WTC11 (cell line): ENCODE results near the gene IPP. TPM values are rescaled to one million over a fixed set of nuclear protein-coding genes. Genes with fewer than 3 reads are reported as not detected.
A peak's percentile ranks its signal among the peaks of the same experiment; 100 is the strongest.

Experiments
- ATAC-seq: fragments of 200-7000 bp; cut with Tn5 transposase; 2 replicates; pipeline ENCODE4 v1.10.0; 2021; ENCODE audit warnings: mild to moderate bottlenecking, moderate library complexity
- CTCF ChIA-PET: fragments of 300-600 bp; sonication (Branson Sonifier 250); formaldehyde crosslinking; loops from one replicate; lab custom pipeline; 2021; ENCODE audit warnings: antibody characterized with exemption; lab: Charles Lee
- POLR2A ChIA-PET: fragments of 350-600 bp; sonication (Branson Sonifier 250); formaldehyde crosslinking; loops from one replicate; lab custom pipeline; 2021; ENCODE audit warnings: antibody characterized with exemption; lab: Charles Lee
- DNase-seq: peaks from one replicate; pipeline ENCODE4 v3.0.0; 2021; ENCODE audit warnings: low spot score
- H3K27ac Mint-ChIP-seq: 2 replicates; pipeline ENCODE4 v1.8.0; 2021; ENCODE audit warnings: mixed read lengths
- H3K27me3 Mint-ChIP-seq: 2 replicates; pipeline ENCODE4 v1.8.0; 2021; ENCODE audit warnings: low read depth, mild to moderate bottlenecking, moderate library complexity, mixed read lengths
- H3K36me3 Mint-ChIP-seq: 2 replicates; pipeline ENCODE4 v1.8.0; 2021; ENCODE audit warnings: mixed read lengths
- H3K4me1 Mint-ChIP-seq: 2 replicates; pipeline ENCODE4 v1.8.0; 2022; ENCODE audit warnings: mixed read lengths
- H3K4me3 Mint-ChIP-seq: 2 replicates; pipeline ENCODE4 v1.8.0; 2021; ENCODE audit warnings: mild to moderate bottlenecking, moderate library complexity, mixed read lengths
- H3K9me3 Mint-ChIP-seq: 2 replicates; pipeline ENCODE4 v1.8.0; 2021; ENCODE audit warnings: mixed read lengths
- CREB1 ChIP-seq: sonication (generic); formaldehyde crosslinking; IDR thresholded peaks from 2 replicates; pipeline ENCODE4 v1.8.0; 2023; ENCODE audit warnings: mild to moderate bottlenecking, missing genetic modification reagents
- E2F4 ChIP-seq: sonication (generic); formaldehyde crosslinking; IDR thresholded peaks from 2 replicates; pipeline ENCODE4 v1.8.1; 2022; ENCODE audit warnings: low read depth, mild to moderate bottlenecking, moderate library complexity, missing genetic modification reagents, borderline replicate concordance
- ELF4 ChIP-seq: sonication (generic); formaldehyde crosslinking; IDR thresholded peaks from 2 replicates; pipeline ENCODE4 v1.8.1; 2022; ENCODE audit warnings: low read depth, mild to moderate bottlenecking, moderate library complexity, missing genetic modification reagents
- EMX1 ChIP-seq: fragments of 250-450 bp; sonication (Bioruptor Pico); IDR thresholded peaks from 2 replicates; pipeline ENCODE4 v1.8.0; 2021; ENCODE audit warnings: mild to moderate bottlenecking
- FOXJ3 ChIP-seq: sonication (generic); formaldehyde crosslinking; IDR thresholded peaks from 2 replicates; pipeline ENCODE4 v1.9.0; 2021; ENCODE audit warnings: missing genetic modification reagents, mild to moderate bottlenecking, borderline replicate concordance
- FOXK1 ChIP-seq: sonication (generic); formaldehyde crosslinking; IDR thresholded peaks from 2 replicates; pipeline ENCODE4 v1.8.0; 2022; ENCODE audit warnings: mild to moderate bottlenecking, moderate library complexity, missing genetic modification reagents
- FOXP4 ChIP-seq: sonication (generic); formaldehyde crosslinking; IDR thresholded peaks from 2 replicates; pipeline ENCODE4 v1.8.0; 2022; ENCODE audit warnings: mild to moderate bottlenecking, missing genetic modification reagents
- GABPB1 ChIP-seq: sonication (generic); formaldehyde crosslinking; IDR thresholded peaks from 2 replicates; pipeline ENCODE4 v1.8.1; 2023; ENCODE audit warnings: mild to moderate bottlenecking, missing genetic modification reagents
- GTF2I ChIP-seq: fragments of 250-450 bp; sonication (Bioruptor Pico); conservative IDR thresholded peaks from 2 replicates; pipeline ENCODE4 v1.4.0; 2021; ENCODE audit warnings: mild to moderate bottlenecking
- HMGA2 ChIP-seq: fragments of 250-450 bp; sonication (Bioruptor Pico); IDR thresholded peaks from 2 replicates; pipeline ENCODE4 v1.4.0; 2021; ENCODE audit warnings: mild to moderate bottlenecking, moderate library complexity
- IRF2 ChIP-seq: sonication (generic); formaldehyde crosslinking; IDR thresholded peaks from 2 replicates; pipeline ENCODE4 v1.8.0; 2022; ENCODE audit warnings: low read depth, missing genetic modification reagents, borderline replicate concordance
- MAX ChIP-seq: sonication (generic); formaldehyde crosslinking; IDR thresholded peaks from 2 replicates; pipeline ENCODE4 v1.8.0; 2022; ENCODE audit warnings: mild to moderate bottlenecking, missing genetic modification reagents
- MLX ChIP-seq: sonication (generic); formaldehyde crosslinking; IDR thresholded peaks from 2 replicates; pipeline ENCODE4 v1.8.1; 2023; ENCODE audit warnings: mild to moderate bottlenecking, missing genetic modification reagents, moderate library complexity
- MYBL2 ChIP-seq: sonication (generic); formaldehyde crosslinking; IDR thresholded peaks from 2 replicates; pipeline ENCODE4 v1.8.1; 2023; ENCODE audit warnings: mild to moderate bottlenecking, moderate library complexity, missing genetic modification reagents
- NFATC4 ChIP-seq: fragments of 250-450 bp; sonication (Bioruptor Pico); IDR thresholded peaks from 2 replicates; pipeline ENCODE4 v1.9.0; 2021; ENCODE audit warnings: mild to moderate bottlenecking
- PREB ChIP-seq: sonication (generic); formaldehyde crosslinking; IDR thresholded peaks from 2 replicates; pipeline ENCODE4 v1.8.1; 2022; ENCODE audit warnings: mild to moderate bottlenecking, missing genetic modification reagents, moderate library complexity, borderline replicate concordance
- RELA ChIP-seq: sonication (generic); formaldehyde crosslinking; IDR thresholded peaks from 2 replicates; pipeline ENCODE4 v1.8.1; 2022; ENCODE audit warnings: missing genetic modification reagents, mild to moderate bottlenecking, borderline replicate concordance
- SP1 ChIP-seq: sonication (generic); formaldehyde crosslinking; conservative IDR thresholded peaks from 2 replicates; pipeline ENCODE4 v1.8.1; 2022; ENCODE audit warnings: missing genetic modification reagents
- TEAD4 ChIP-seq: sonication (generic); formaldehyde crosslinking; IDR thresholded peaks from 2 replicates; pipeline ENCODE4 v1.8.0; 2022; ENCODE audit warnings: mild to moderate bottlenecking, missing genetic modification reagents
- TP53 ChIP-seq: sonication (generic); formaldehyde crosslinking; IDR thresholded peaks from 2 replicates; pipeline ENCODE4 v1.8.1; 2023; ENCODE audit warnings: mild to moderate bottlenecking, missing genetic modification reagents
- ZBTB43 ChIP-seq: sonication (generic); formaldehyde crosslinking; IDR thresholded peaks from 2 replicates; pipeline ENCODE4 v1.8.1; 2023; ENCODE audit warnings: mild to moderate bottlenecking, missing genetic modification reagents
- ZMAT4 ChIP-seq: fragments of 250-450 bp; sonication (Bioruptor Pico); IDR thresholded peaks from 2 replicates; pipeline ENCODE4 v1.9.0; 2021; ENCODE audit warnings: mild to moderate bottlenecking
- ZNF138 ChIP-seq: sonication (generic); formaldehyde crosslinking; conservative IDR thresholded peaks from 2 replicates; pipeline ENCODE4 v1.8.1; 2022; ENCODE audit warnings: mild to moderate bottlenecking, moderate library complexity, missing genetic modification reagents
- ZNF232 ChIP-seq: sonication (generic); formaldehyde crosslinking; IDR thresholded peaks from 2 replicates; pipeline ENCODE4 v1.8.0; 2022; ENCODE audit warnings: mild to moderate bottlenecking, missing genetic modification reagents
- total RNA-seq: library from RNA; stranded (reverse); gene quantifications from 3 replicates; pipeline ENCODE4 v1.2.3, GENCODE V29; 2021
- TF ChIP-seq, protein P1 (sequence below): sonication (generic); formaldehyde crosslinking; IDR thresholded peaks from 2 replicates; pipeline ENCODE4 v1.8.0; 2023; ENCODE audit warnings: missing genetic modification reagents, mild to moderate bottlenecking, borderline replicate concordance

IPP gene
- total RNA-seq, 1 experiment from 2014 or later, result 6.3 TPM

- H3K4me3 Mint-ChIP-seq, result peak overlapping the region; percentile 98
- peak overlapping the region; percentile 99 for H3K27ac Mint-ChIP-seq
- CTCF ChIA-PET, result interaction anchor here (1.1 to 1.2 kb wide), 2 partner anchors 194 to 244 kb away, joined by 3 to 6 read pairs; no protein-coding TSS in a partner anchor
- ATAC-seq (peak; percentile 84), DNase-seq (peak; percentile 96)
- peaks cover 23% of the 10 kb centered on the region for H3K4me1 Mint-ChIP-seq
- H3K36me3 Mint-ChIP-seq, result peaks cover 12% of the 10 kb centered on the region
- no peaks in the 10 kb centered on the region; the same call in 1 of the 2 replicates for H3K27me3 Mint-ChIP-seq
- POLR2A ChIA-PET, result interaction anchor here (0.6 to 2.3 kb wide), 5 partner anchors 11 to 222 kb away, joined by 3 to 14 read pairs (median 7); partner anchors contain the start of genes MAST2 and NASP
- no peaks in the 10 kb centered on the region for H3K9me3 Mint-ChIP-seq
- TF ChIP-seq E2F4 (CRISPR knock-in tag) (no peak), RELA (CRISPR knock-in tag) (no peak), IRF2 (no peak), PREB (no peak), NFATC4 (no peak), GTF2I (CRISPR knock-in tag) (no peak), FOXK1 (0 out of 2 replicates have a peak, but pooled peaks have one; percentile 68), ZNF232 (CRISPR knock-in tag) (no peak), ZMAT4 (CRISPR knock-in tag) (no peak), MLX (no peak), MAX (CRISPR knock-in tag) (peak; percentile 29; the same call in 1 of the 2 replicates), CREB1 (CRISPR knock-in tag) (no peak), FOXJ3 (CRISPR knock-in tag) (no peak), ZNF138 (CRISPR knock-in tag) (no peak), TEAD4 (CRISPR knock-in tag) (no peak), GABPB1 (CRISPR knock-in tag) (0 out of 2 replicates have a peak, but pooled peaks have one; percentile 25), ZBTB43 (CRISPR knock-in tag) (0 out of 2 replicates have a peak, but pooled peaks have one; percentile 22), EMX1 (CRISPR knock-in tag) (no peak), TP53 (CRISPR knock-in tag) (no peak), ELF4 (no peak), MYBL2 (CRISPR knock-in tag) (no peak), FOXP4 (CRISPR knock-in tag) (peak; percentile 74; the same call in 1 of the 2 replicates), HMGA2 (no peak), SP1 (CRISPR knock-in tag) (peak; percentile 89)
- TF ChIP-seq, protein P1, sequence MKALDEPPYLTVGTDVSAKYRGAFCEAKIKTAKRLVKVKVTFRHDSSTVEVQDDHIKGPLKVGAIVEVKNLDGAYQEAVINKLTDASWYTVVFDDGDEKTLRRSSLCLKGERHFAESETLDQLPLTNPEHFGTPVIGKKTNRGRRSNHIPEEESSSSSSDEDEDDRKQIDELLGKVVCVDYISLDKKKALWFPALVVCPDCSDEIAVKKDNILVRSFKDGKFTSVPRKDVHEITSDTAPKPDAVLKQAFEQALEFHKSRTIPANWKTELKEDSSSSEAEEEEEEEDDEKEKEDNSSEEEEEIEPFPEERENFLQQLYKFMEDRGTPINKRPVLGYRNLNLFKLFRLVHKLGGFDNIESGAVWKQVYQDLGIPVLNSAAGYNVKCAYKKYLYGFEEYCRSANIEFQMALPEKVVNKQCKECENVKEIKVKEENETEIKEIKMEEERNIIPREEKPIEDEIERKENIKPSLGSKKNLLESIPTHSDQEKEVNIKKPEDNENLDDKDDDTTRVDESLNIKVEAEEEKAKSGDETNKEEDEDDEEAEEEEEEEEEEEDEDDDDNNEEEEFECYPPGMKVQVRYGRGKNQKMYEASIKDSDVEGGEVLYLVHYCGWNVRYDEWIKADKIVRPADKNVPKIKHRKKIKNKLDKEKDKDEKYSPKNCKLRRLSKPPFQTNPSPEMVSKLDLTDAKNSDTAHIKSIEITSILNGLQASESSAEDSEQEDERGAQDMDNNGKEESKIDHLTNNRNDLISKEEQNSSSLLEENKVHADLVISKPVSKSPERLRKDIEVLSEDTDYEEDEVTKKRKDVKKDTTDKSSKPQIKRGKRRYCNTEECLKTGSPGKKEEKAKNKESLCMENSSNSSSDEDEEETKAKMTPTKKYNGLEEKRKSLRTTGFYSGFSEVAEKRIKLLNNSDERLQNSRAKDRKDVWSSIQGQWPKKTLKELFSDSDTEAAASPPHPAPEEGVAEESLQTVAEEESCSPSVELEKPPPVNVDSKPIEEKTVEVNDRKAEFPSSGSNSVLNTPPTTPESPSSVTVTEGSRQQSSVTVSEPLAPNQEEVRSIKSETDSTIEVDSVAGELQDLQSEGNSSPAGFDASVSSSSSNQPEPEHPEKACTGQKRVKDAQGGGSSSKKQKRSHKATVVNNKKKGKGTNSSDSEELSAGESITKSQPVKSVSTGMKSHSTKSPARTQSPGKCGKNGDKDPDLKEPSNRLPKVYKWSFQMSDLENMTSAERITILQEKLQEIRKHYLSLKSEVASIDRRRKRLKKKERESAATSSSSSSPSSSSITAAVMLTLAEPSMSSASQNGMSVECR (CRISPR knock-in tag), result 0 out of 2 replicates have a peak, but pooled peaks have one; percentile 1
Observed at GRCh38 chr1:45687014-45687753, 63.3 kb downstream of the IPP start.
